Measurements from ENCODE around the gene CROCC2.

CROCC2 gene

GRCh38 chr2:240931319-240931949, 25.3 kb downstream of the CROCC2 start:
- no peak overlapping the region for H3K4me3 ChIP-seq (ENCODE audit: insufficient read depth, low read depth, low read length, poor library complexity, severe bottlenecking)
- H3K4me1 ChIP-seq (ENCODE audit: control insufficient read depth, insufficient read depth, low read length, poor library complexity, severe bottlenecking) = no peaks in the 10 kb centered on the region
- no peak overlapping the region for H3K27ac ChIP-seq (ENCODE audit: insufficient read depth, low read length, poor library complexity, severe bottlenecking)

GRCh38 chr2:240932001-240932723, 26.0 kb downstream of the CROCC2 start:
- no peak for DNase-seq

More at GRCh38 chr2:240931319-240931949, 25.3 kb downstream of the CROCC2 start:
- Histone ChIP-seq H3K9me3 (ENCODE audit: control insufficient read depth, low read length) (no peaks in the 10 kb centered on the region), H3K27me3 (replicated peaks; ENCODE audit: control insufficient read depth, insufficient read depth, low read length, poor library complexity, severe bottlenecking) (no peaks in the 10 kb centered on the region), H3K36me3 (ENCODE audit: control insufficient read depth, insufficient read depth, low read length) (no peaks in the 10 kb centered on the region)
- DNase-seq = no peak

GRCh38 chr2:240932724-240933047, 26.6 kb downstream of the CROCC2 start:
- no peak for DNase-seq
- no peaks in the 10 kb centered on the region for H3K4me1 ChIP-seq (ENCODE audit: control insufficient read depth, insufficient read depth, low read length, poor library complexity, severe bottlenecking)

More at GRCh38 chr2:240932001-240932723, 26.0 kb downstream of the CROCC2 start:
- H3K36me3 ChIP-seq (ENCODE audit: control insufficient read depth, insufficient read depth, low read length) = no peaks in the 10 kb centered on the region
- no peak overlapping the region for H3K4me3 ChIP-seq (ENCODE audit: insufficient read depth, low read depth, low read length, poor library complexity, severe bottlenecking)
- no peaks in the 10 kb centered on the region for H3K9me3 ChIP-seq (ENCODE audit: control insufficient read depth, low read length)
- H3K4me1 ChIP-seq (ENCODE audit: control insufficient read depth, insufficient read depth, low read length, poor library complexity, severe bottlenecking) = no peaks in the 10 kb centered on the region
- no peak overlapping the region for H3K27ac ChIP-seq (ENCODE audit: insufficient read depth, low read length, poor library complexity, severe bottlenecking)
- no peaks in the 10 kb centered on the region for H3K27me3 ChIP-seq (replicated peaks; ENCODE audit: control insufficient read depth, insufficient read depth, low read length, poor library complexity, severe bottlenecking)

GRCh38 chr2:240933048-240933965, 27.2 kb downstream of the CROCC2 start:
- no peak overlapping the region for H3K27ac ChIP-seq (ENCODE audit: insufficient read depth, low read length, poor library complexity, severe bottlenecking)
- H3K4me1 ChIP-seq (ENCODE audit: control insufficient read depth, insufficient read depth, low read length, poor library complexity, severe bottlenecking) = no peaks in the 10 kb centered on the region
- H3K4me3 ChIP-seq (ENCODE audit: insufficient read depth, low read depth, low read length, poor library complexity, severe bottlenecking) = no peak overlapping the region
- DNase-seq = no peak
- no peaks in the 10 kb centered on the region for H3K27me3 ChIP-seq (replicated peaks; ENCODE audit: control insufficient read depth, insufficient read depth, low read length, poor library complexity, severe bottlenecking)
- H3K9me3 ChIP-seq (ENCODE audit: control insufficient read depth, low read length) = no peaks in the 10 kb centered on the region
- H3K36me3 ChIP-seq (ENCODE audit: control insufficient read depth, insufficient read depth, low read length) = no peaks in the 10 kb centered on the region

More at GRCh38 chr2:240932724-240933047, 26.6 kb downstream of the CROCC2 start:
- no peaks in the 10 kb centered on the region for H3K27me3 ChIP-seq (replicated peaks; ENCODE audit: control insufficient read depth, insufficient read depth, low read length, poor library complexity, severe bottlenecking)
- H3K36me3 ChIP-seq (ENCODE audit: control insufficient read depth, insufficient read depth, low read length) = no peaks in the 10 kb centered on the region
- no peaks in the 10 kb centered on the region for H3K9me3 ChIP-seq (ENCODE audit: control insufficient read depth, low read length)
- no peak overlapping the region for H3K4me3 ChIP-seq (ENCODE audit: insufficient read depth, low read depth, low read length, poor library complexity, severe bottlenecking)
- H3K27ac ChIP-seq (ENCODE audit: insufficient read depth, low read length, poor library complexity, severe bottlenecking) = no peak overlapping the region

- no peaks in the 10 kb centered on the region for H3K4me1 ChIP-seq (ENCODE audit: control insufficient read depth, insufficient read depth, low read length, poor library complexity, severe bottlenecking)
- no peak for DNase-seq
- H3K36me3 ChIP-seq (ENCODE audit: control insufficient read depth, insufficient read depth, low read length) = no peaks in the 10 kb centered on the region
- H3K9me3 ChIP-seq (ENCODE audit: control insufficient read depth, low read length) = no peaks in the 10 kb centered on the region
- H3K27ac ChIP-seq (ENCODE audit: insufficient read depth, low read length, poor library complexity, severe bottlenecking) = no peak overlapping the region
- no peaks in the 10 kb centered on the region for H3K27me3 ChIP-seq (replicated peaks; ENCODE audit: control insufficient read depth, insufficient read depth, low read length, poor library complexity, severe bottlenecking)
- no peak overlapping the region for H3K4me3 ChIP-seq (ENCODE audit: insufficient read depth, low read depth, low read length, poor library complexity, severe bottlenecking)
These were observed 28.0 kb downstream of the CROCC2 start for GRCh38 chr2:240933966-240934700.

- H3K4me3 ChIP-seq (ENCODE audit: insufficient read depth, low read depth, low read length, poor library complexity, severe bottlenecking) = no peak overlapping the region
- no peaks in the 10 kb centered on the region for H3K36me3 ChIP-seq (ENCODE audit: control insufficient read depth, insufficient read depth, low read length)
- no peak overlapping the region for H3K27ac ChIP-seq (ENCODE audit: insufficient read depth, low read length, poor library complexity, severe bottlenecking)
- no peaks in the 10 kb centered on the region for H3K27me3 ChIP-seq (replicated peaks; ENCODE audit: control insufficient read depth, insufficient read depth, low read length, poor library complexity, severe bottlenecking)
- no peaks in the 10 kb centered on the region for H3K4me1 ChIP-seq (ENCODE audit: control insufficient read depth, insufficient read depth, low read length, poor library complexity, severe bottlenecking)
- H3K9me3 ChIP-seq (ENCODE audit: control insufficient read depth, low read length) = no peaks in the 10 kb centered on the region
- DNase-seq = no peak
These were observed 28.6 kb downstream of the CROCC2 start for GRCh38 chr2:240934701-240935102.

- Histone ChIP-seq H3K36me3 (ENCODE audit: control insufficient read depth, insufficient read depth, low read length) (no peaks in the 10 kb centered on the region), H3K27ac (ENCODE audit: insufficient read depth, low read length, poor library complexity, severe bottlenecking) (no peak overlapping the region), H3K27me3 (replicated peaks; ENCODE audit: control insufficient read depth, insufficient read depth, low read length, poor library complexity, severe bottlenecking) (no peaks in the 10 kb centered on the region), H3K4me1 (ENCODE audit: control insufficient read depth, insufficient read depth, low read length, poor library complexity, severe bottlenecking) (no peaks in the 10 kb centered on the region), H3K9me3 (ENCODE audit: control insufficient read depth, low read length) (no peaks in the 10 kb centered on the region), H3K4me3 (ENCODE audit: insufficient read depth, low read depth, low read length, poor library complexity, severe bottlenecking) (no peak overlapping the region)
- no peak for DNase-seq
These were observed 29.2 kb downstream of the CROCC2 start for GRCh38 chr2:240935103-240935876.

GRCh38 chr2:240936106-240936505, 30.0 kb downstream of the CROCC2 start:
- H3K4me3 ChIP-seq (ENCODE audit: insufficient read depth, low read depth, low read length, poor library complexity, severe bottlenecking) = no peak overlapping the region
- H3K9me3 ChIP-seq (ENCODE audit: control insufficient read depth, low read length) = no peaks in the 10 kb centered on the region
- H3K36me3 ChIP-seq (ENCODE audit: control insufficient read depth, insufficient read depth, low read length) = no peaks in the 10 kb centered on the region
- no peak overlapping the region for H3K27ac ChIP-seq (ENCODE audit: insufficient read depth, low read length, poor library complexity, severe bottlenecking)
- DNase-seq = no peak
- no peaks in the 10 kb centered on the region for H3K27me3 ChIP-seq (replicated peaks; ENCODE audit: control insufficient read depth, insufficient read depth, low read length, poor library complexity, severe bottlenecking)
- no peaks in the 10 kb centered on the region for H3K4me1 ChIP-seq (ENCODE audit: control insufficient read depth, insufficient read depth, low read length, poor library complexity, severe bottlenecking)

- Histone ChIP-seq H3K4me1 (ENCODE audit: control insufficient read depth, insufficient read depth, low read length, poor library complexity, severe bottlenecking) (no peaks in the 10 kb centered on the region), H3K36me3 (ENCODE audit: control insufficient read depth, insufficient read depth, low read length) (no peaks in the 10 kb centered on the region), H3K27ac (ENCODE audit: insufficient read depth, low read length, poor library complexity, severe bottlenecking) (no peak overlapping the region), H3K27me3 (replicated peaks; ENCODE audit: control insufficient read depth, insufficient read depth, low read length, poor library complexity, severe bottlenecking) (no peaks in the 10 kb centered on the region), H3K9me3 (ENCODE audit: control insufficient read depth, low read length) (no peaks in the 10 kb centered on the region), H3K4me3 (ENCODE audit: insufficient read depth, low read depth, low read length, poor library complexity, severe bottlenecking) (no peak overlapping the region)
- DNase-seq = no peak
These were observed 39.9 kb downstream of the CROCC2 start for GRCh38 chr2:240946046-240946445.

Data from effector memory CD4-positive, alpha-beta T cell (primary cell).